GM18858 (cell line): ENCODE measurements around the gene UNC5A.

Experiments
- ATAC-seq: cut with Tn5 transposase; IDR thresholded peaks from one replicate; pipeline ENCODE4 v1.9.1; 2021; ENCODE audit not compliant: unreplicated experiment

UNC5A gene

GRCh38 chr5:176810081-176810597 is at the start of gene UNC5A:
TSS of gene UNC5A (plus strand) at chr5:176810559. CDS start at chr5:176810751, 192 bp downstream.
- ATAC-seq: no peak

- ATAC-seq: no peak
Observed at GRCh38 chr5:176761755-176762154, 48.6 kb upstream of the UNC5A start.

DNA sequence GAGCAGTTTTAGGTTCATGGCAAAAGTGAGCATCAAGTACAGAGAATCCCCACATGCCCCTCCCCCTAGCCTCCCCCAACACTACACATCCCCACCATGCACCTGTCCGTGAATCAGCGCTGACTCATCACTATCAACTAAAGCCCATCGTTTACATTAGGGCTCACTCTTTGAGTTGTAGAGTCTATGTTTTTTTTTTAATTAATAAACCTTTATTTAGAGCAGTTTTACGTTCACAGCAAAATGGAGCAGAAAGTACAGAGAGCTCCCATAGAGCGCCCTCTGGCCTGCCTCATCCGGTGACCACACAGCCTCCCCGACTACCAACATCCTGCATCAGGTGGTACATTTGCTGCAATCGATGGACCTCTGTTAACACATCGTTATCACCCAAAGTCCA is 47.9 kb upstream of the UNC5A start:
- no peak for ATAC-seq

DNA sequence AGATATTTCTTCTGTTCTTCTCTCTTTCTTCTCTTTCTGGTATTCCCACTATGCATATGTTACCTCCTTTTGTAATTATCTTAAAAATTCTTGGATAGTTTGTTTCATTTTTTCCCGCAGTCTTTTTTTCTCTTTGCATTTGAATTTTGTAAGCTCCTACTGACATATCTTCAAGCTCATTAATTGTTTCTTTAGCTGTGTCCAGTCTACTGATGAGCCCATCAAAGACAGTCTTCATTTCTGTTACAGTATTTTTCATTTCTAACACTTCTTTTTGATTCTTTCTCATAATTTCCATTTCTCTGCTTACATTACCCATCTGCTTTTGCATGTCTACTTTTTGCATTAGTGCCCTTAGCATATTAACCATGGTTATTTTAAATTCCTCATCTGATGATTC is 44.7 kb upstream of the UNC5A start:
- ATAC-seq: no peak

DNA sequence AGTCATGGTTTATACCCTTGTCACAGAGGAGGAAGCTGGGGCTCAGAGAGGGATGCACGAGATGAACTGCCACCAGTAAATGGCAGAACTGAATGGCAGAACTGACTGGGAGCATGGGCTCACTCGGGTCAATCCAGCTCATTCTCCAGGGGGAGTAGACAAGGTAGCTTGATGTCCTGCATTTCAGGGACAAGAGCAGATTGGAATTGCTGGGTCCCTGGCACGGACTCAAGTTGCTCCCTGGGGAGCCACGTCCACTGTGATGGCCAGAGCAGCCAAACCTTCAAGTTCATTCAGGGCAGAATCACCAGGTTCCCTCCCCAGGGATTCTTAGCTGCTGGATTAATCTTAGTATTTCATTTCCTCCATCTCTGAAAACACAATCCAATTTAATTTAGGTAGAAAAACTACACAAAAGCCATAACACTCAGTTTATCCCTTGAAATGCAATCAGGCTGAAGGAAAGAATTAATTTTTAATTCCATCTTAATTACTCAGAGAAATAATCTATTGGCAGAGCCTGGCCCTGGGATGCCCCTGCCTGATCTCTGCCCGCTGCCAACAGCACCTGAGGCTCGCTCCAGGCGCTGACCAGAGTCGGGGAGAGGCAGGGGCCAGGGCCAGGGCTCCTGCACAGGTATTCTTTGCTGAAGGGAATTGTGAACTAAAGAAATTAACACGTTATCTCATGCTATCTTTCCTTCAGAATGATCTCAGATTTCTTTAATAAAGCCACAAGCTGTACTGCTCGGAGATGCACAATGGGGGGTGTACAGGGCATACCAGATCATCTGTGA is 42.0 kb upstream of the UNC5A start:
- no peak for ATAC-seq

DNA sequence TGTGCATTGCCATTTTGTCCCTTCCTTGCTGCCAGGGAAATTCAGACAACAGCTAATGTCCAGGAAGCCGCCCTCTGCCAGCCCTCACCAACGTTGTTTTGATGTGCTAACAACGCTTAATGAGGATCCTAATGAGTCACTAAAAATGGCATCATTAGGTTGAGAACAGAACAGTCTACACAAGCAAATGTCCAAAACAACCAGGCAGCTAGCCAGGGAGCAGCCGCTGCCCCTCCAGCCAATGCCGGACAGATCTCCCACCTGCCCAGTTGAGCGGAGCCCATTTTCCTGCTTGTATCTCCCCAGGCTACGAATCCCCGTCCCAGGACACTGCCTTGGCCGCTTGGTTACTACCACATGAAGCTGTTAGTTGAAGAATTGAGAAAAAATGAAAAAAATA is 40.4 kb upstream of the UNC5A start:
- no peak for ATAC-seq

DNA sequence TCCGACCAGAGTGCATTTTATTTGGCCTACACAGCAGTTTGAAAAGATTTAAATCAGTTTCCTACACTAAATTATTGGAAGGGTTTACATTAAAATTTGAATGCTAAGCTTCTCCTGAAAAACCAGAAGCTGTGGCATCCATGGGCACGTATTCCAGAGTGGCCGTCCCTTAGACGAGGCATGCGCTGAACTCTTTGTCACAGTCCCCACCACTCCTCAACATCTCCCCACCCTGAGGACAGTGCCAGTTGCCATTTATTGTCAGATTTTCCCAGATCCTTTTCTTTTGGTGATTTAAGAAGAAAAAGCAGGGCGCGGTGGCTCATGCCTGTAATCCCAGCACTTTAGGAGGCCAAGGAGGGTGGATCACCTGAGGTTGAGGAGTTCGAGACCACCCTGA is 39.9 kb upstream of the UNC5A start:
- no peak for ATAC-seq

DNA sequence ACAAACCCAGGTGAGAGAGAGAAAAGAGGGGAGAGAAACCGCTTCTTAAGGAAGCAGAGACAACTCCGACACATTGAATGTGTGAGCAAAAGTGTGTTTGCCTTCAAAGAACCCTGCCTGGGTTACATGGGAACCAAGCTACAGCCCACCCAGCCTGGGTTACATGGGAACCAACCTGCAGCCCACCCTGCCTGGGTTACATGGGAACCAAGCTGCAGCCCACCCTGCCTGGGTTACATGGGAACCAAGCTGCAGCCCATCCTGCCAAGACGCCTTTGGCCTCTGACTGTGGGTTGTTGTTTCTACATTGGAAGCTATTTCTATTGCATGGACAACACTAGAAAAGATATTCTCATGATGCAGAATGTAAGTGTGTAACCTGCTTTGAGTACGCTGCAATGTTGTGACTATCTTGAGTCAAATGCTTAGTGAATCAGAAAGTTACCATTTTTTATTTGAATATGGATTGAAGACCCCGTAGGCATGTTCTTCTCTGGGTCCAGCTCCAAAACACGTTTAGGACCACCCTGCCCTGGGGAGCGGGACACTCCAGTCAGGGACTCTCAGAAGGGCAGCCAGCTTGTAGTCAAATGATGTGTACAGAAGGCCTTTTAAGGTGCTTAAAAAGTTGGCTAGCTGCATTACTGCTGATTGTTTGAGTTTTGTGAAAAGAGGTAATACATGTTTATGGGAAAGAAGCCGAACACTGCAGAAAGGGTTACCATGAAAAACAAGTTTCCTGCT is 39.1 kb upstream of the UNC5A start:
- no peak for ATAC-seq

DNA sequence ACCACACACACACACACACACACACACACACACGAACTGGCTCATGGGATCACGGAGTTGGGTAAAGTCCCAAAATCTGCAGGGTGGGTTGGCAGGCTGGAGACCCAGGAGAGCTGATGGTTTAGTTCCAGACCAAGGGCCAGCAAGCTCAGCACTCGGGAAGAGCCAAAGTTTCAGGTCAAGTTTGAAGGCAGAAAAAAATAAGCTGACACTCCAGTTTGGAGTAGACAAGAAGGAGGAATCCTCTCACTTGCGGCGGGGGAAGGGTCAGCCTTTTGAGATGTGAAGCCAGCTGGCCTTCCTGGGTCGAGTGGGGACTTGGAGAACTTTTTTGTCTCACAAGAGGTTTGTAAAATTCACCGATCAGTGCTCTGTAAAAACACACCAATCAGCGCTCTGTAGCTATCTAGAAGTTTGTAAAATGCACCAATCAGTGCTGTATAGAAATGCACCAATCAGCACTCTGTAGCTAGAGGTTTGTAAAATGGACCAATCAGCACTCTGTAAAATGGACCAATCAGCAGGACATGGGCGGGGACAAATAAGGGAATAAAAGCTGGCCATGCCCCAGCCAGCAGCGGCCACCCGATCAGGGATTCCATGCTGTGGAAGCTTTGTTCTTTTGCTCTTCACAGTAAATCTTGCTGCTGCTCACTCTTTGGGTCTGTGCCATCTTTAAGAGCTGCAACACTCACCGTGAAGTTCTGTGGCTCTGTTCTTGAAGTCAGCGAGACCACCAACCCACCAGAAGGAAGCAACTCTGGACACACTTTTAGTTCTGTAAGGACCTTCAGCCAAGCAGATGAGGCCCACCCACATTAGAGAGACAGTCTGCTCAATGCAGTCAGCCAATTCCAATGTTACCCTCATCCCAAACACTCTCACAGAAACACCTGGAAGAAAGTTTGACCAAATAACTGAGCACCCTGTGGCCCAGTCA is 37.8 kb upstream of the UNC5A start:
- no peak for ATAC-seq

DNA sequence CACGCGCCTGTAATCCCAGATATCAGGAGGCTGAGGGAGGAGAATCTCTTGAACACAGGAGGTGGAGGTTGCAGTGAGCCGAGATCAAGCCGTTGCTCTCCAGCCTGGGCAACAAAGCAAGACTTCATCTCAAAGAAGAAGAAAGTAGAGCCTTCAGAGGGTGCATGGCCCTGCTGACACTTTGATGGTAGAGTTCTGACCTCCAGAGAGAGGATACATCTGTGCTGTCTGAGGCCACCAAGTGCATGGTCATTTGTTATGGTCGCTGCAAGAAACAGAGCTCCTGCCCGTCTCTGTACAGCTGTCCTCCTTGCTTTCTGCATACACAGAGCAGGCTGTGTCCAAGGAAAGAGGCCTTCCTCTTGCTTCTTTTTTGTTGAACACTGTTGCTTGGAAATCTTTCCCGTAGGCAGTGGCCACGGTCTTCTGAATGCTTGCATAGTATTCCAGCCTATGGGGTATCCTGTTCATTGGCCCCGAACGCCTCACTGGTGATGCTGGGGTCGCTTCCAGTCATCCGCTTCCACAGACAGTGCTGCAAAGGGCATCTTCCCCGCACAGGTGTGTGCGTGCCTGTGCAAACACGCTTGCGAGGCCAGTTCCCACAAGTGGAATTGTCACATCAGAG is 36.8 kb upstream of the UNC5A start:
- ATAC-seq: no peak

- no peak for ATAC-seq
Observed at GRCh38 chr5:176774216-176775171, 35.9 kb upstream of the UNC5A start.

DNA sequence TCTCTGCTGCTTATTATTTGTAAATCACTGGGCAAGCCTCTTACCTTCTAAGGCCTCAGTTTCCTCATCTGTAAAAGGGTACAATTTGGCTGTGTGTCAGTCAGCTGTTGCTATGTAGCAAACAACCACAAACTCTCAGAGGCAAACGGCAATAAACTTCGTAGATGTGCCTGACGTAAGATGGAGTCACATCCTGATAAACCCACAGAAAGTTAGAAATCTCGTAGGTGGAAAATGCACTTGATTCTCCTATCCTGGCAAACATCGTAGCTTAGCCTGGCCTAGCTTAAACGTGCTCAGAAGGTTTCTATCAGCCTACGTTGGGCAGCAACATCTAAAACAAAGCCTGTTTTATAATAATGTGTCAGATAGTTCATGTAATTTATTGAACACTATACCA is 35.0 kb upstream of the UNC5A start:
- no peak for ATAC-seq

- no peak for ATAC-seq
Observed at GRCh38 chr5:176776141-176776865, 34.1 kb upstream of the UNC5A start.

DNA sequence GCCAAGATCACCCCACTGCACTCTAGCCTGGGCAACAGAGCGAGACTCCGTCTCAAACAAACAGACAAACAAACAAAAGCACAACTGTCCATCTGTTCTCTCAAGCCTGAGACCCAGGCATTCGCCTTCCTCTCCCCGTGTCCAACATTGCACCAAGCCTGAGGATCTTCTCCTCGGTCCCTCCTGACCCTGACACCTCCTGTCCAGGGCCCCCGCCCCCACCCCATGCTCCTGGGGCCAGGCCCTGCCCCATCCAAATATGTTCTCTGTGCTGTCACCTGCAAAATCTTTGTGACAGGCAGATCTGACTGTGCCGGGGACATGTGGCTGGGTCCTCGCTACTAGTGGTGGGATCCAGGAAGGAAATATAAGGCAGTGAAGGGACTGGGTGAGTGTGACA is 33.4 kb upstream of the UNC5A start:
- ATAC-seq: no peak

DNA sequence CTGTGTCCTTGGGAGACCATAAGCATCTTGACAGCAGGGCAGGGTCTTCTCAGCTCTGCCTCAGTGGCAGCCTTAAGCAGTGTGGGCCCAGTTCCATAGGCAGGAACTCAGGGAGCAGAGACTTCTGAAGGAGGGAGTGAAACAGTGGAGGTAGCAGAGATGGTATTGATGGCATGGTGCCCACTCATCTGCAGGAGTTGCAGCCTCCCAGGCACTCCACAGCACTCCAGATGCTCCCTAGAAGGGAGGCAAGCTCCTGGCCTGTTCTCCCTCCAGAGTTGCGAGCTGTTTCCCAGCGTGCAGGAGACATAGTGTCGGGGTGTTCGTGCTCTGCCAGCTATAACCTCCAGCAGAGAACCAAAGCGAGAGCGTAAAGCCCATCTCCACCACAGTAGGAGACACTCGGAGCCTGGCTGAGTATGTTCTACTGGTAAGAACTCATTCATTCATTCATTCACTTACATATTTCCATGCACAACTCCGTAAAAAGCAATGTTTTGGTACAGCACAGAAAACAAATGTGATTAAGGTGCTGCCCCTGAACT is 31.4 kb upstream of the UNC5A start:
- no peak for ATAC-seq

DNA sequence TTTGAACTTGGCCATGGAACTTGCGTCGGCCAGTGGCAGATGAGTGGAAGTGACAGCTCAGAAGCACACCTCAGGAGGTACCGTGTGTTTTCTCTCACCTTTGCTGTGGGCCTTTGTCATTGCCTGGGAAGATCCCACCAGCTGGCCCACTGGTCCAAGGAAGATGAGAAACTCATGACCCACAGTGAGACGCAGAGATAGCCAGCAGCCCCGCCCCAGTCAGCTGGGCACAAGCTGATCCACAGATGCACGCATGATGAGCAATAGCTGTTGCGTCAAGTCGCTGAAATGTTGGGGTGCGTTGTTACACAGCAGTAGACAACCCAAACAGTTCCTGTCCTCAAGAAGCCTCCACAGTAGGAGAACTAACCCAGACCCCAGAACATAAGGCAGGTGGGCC is 30.8 kb upstream of the UNC5A start:
- no peak for ATAC-seq

GRCh38 chr5:176780176-176781053 is 29.9 kb upstream of the UNC5A start:
- ATAC-seq: no peak

DNA sequence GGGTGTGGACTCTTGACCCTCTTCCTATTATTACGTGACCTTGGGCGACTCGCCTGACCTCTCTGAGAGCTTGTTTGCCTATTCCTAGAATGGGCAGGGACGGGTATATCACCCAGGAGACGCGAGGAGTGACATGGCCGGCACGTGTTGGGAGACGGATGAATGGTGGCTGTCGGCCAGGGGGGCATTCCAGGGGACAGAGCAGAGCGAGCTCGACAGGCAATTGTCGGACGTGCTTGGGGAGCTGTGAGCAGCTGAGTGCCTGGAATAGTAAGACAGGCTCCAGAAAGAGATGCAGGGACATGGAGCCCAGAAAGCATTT is 29.3 kb upstream of the UNC5A start:
- ATAC-seq: no peak
